A673 (cell line): Measurements from ENCODE around the gene MYH15. TPM values are rescaled to one million over a fixed set of nuclear protein-coding genes. Genes with fewer than 3 reads are reported as not detected.

Source experiments
- BruUV-seq: library from RNA; stranded (reverse); fragments of 400-500 nt; replicated peaks from 2 replicates; lab custom pipeline; 2021; lab: Mats Ljungman, UMichigan
- CTCF ChIA-PET: fragments of 300-600 bp; sonication (Branson Sonifier 250); formaldehyde crosslinking; loops from one replicate; lab custom pipeline; 2022; ENCODE audit warnings: antibody characterized with exemption; lab: Charles Lee
- POLR2A ChIA-PET: fragments of 300-600 bp; sonication (Branson Sonifier 250); formaldehyde crosslinking; loops from one replicate; lab custom pipeline; 2022; ENCODE audit warnings: antibody characterized with exemption; ENCODE audit not compliant: low non-redundant PET; lab: Charles Lee
- DNase-seq: peaks from one replicate; pipeline ENCODE4 v3.0.0-alpha.2; 2015; ENCODE audit warnings: low spot score
- H3K27ac ChIP-seq: fragments of 200-600 bp; sonication (generic); 2 replicates; pipeline ENCODE4 v1.5.1; 2016; ENCODE audit warnings: mixed run types, low read depth, mild to moderate bottlenecking, mixed read lengths, antibody characterized with exemption, low read length; ENCODE audit not compliant: poor library complexity, severe bottlenecking
- H3K27me3 ChIP-seq: fragments of 200-600 bp; sonication (generic); replicated peaks from 2 replicates; pipeline ENCODE4 v1.6.1; 2017; ENCODE audit warnings: mixed run types, low read depth, mild to moderate bottlenecking, mixed read lengths, antibody characterized with exemption, low read length; ENCODE audit not compliant: insufficient read depth, poor library complexity
- H3K36me3 ChIP-seq: fragments of 200-600 bp; sonication (generic); 2 replicates; pipeline ENCODE4 v1.6.1; 2016; ENCODE audit warnings: mixed run types, mild to moderate bottlenecking, mixed read lengths, antibody characterized with exemption, low read length; ENCODE audit not compliant: insufficient read depth, poor library complexity, severe bottlenecking
- H3K4me1 ChIP-seq: fragments of 200-600 bp; sonication (generic); 2 replicates; pipeline ENCODE4 v1.6.1; 2017; ENCODE audit warnings: mixed run types, mild to moderate bottlenecking, mixed read lengths, antibody characterized with exemption, low read length; ENCODE audit not compliant: insufficient read depth, poor library complexity, severe bottlenecking
- H3K4me3 ChIP-seq: fragments of 200-600 bp; sonication (generic); 2 replicates; pipeline ENCODE4 v1.5.1; 2016; ENCODE audit warnings: low read depth, mixed run types, mild to moderate bottlenecking, mixed read lengths, low read length; ENCODE audit not compliant: poor library complexity, severe bottlenecking
- H3K9me3 ChIP-seq: fragments of 200-600 bp; sonication (generic); 2 replicates; pipeline ENCODE4 v1.6.1; 2016; ENCODE audit warnings: mixed run types, low read depth, mild to moderate bottlenecking, mixed read lengths, antibody characterized with exemption, low read length; ENCODE audit not compliant: poor library complexity, severe bottlenecking
- EZH2 ChIP-seq: fragments of 200-600 bp; sonication (generic); IDR thresholded peaks from 2 replicates; pipeline ENCODE4 v1.6.1; 2017; ENCODE audit warnings: borderline replicate concordance, low read depth, mild to moderate bottlenecking, mixed read lengths, antibody characterized with exemption, low read length; ENCODE audit not compliant: poor library complexity, severe bottlenecking
- intact Hi-C: fragments of 100-400 bp; cut with micrococcal nuclease; formaldehyde crosslinking; loops from one replicate; pipeline ENCODE4 v1.10.0; 2022; ENCODE audit not compliant: unreplicated experiment
- total RNA-seq: library from RNA; stranded (reverse); gene quantifications from 2 replicates; pipeline ENCODE4 v1.2.3, GENCODE V29; 2021
- TF ChIP-seq, protein P1 (sequence below): fragments of 300-800, 200-600 bp; sonication (generic); conservative IDR thresholded peaks from 2 replicates; pipeline ENCODE4 v1.5.1; 2017; ENCODE audit warnings: low read depth, mild to moderate bottlenecking, antibody characterized with exemption, low read length, moderate library complexity, mixed read lengths

MYH15 gene
- total RNA-seq, 1 experiment from 2014 or later: 1.2 TPM

DNA sequence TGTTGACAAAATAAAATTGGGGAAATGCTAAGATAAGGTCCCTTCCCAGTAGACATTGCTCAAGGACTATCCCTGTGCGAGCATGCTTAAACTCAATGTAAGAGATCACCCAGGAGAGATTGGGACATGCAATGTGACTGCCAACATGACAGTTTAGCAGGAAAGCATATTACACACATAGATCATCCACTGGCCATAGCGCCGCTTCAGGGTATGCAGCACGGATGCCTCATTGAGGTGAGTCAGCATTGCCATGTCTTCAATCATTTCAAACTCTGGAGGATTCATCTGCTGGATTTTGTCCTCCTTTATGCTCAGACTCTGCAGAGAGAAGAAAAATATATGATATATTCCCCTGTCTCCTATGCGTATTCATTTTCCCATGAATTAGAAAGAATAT lies 8.9 kb downstream of the MYH15 start:
- no TSS peak for BruUV-seq
- Histone ChIP-seq H3K9me3 (no peaks in the 10 kb centered on the region), H3K27me3 (no peaks in the 10 kb centered on the region), H3K4me3 (no peak overlapping the region), H3K4me1 (no peaks in the 10 kb centered on the region), H3K36me3 (no peaks in the 10 kb centered on the region), H3K27ac (no peak overlapping the region)
- ChIA-PET POLR2A (no interaction called here), CTCF (no interaction called here)
- no peak for TF ChIP-seq EZH2
- TF ChIP-seq, protein P1, sequence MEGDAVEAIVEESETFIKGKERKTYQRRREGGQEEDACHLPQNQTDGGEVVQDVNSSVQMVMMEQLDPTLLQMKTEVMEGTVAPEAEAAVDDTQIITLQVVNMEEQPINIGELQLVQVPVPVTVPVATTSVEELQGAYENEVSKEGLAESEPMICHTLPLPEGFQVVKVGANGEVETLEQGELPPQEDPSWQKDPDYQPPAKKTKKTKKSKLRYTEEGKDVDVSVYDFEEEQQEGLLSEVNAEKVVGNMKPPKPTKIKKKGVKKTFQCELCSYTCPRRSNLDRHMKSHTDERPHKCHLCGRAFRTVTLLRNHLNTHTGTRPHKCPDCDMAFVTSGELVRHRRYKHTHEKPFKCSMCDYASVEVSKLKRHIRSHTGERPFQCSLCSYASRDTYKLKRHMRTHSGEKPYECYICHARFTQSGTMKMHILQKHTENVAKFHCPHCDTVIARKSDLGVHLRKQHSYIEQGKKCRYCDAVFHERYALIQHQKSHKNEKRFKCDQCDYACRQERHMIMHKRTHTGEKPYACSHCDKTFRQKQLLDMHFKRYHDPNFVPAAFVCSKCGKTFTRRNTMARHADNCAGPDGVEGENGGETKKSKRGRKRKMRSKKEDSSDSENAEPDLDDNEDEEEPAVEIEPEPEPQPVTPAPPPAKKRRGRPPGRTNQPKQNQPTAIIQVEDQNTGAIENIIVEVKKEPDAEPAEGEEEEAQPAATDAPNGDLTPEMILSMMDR: no peak
- intact Hi-C loops: no loop called here
- no peak for DNase-seq

DNA sequence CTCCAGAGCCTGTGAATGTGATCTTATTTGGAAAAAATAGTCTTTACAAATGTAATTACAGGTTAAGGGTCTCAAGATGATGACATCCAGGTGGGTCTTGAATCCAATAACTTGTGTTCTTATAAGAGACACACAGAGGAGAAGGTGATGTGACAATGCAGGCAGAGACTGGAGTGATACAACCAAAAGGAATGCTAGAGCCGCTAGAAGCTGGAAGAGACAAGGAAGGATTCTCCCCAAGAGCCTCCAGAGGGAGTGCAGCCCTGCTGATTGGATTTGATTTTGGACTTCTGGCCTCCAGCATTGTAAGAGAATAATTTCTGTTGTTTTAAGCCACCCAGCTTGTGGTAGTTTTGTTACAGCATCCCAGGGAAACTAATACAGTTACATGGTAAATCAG lies 9.7 kb downstream of the MYH15 start:
- POLR2A ChIA-PET: no interaction called here
- Histone ChIP-seq H3K27ac (no peak overlapping the region), H3K36me3 (no peaks in the 10 kb centered on the region), H3K9me3 (no peaks in the 10 kb centered on the region), H3K4me3 (no peak overlapping the region), H3K27me3 (no peaks in the 10 kb centered on the region), H3K4me1 (peaks cover 5% of the 10 kb centered on the region)
- intact Hi-C loops: no loop called here
- DNase-seq: no peak
- no TSS peak for BruUV-seq
- TF ChIP-seq EZH2: no peak
- TF ChIP-seq, protein P1: no peak
- CTCF ChIA-PET: no interaction called here

- Histone ChIP-seq H3K27me3 (no peaks in the 10 kb centered on the region), H3K4me1 (peaks cover 19% of the 10 kb centered on the region), H3K4me3 (no peak overlapping the region), H3K27ac (no peak overlapping the region), H3K9me3 (no peaks in the 10 kb centered on the region), H3K36me3 (no peaks in the 10 kb centered on the region)
- CTCF ChIA-PET: interaction anchor here (0.7 to 0.8 kb wide), 2 partner anchors 55 to 481 kb away, joined by 5 to 8 read pairs; no protein-coding TSS in a partner anchor
- DNase-seq: no peak
- no peak for TF ChIP-seq EZH2
- TF ChIP-seq, protein P1: no peak
- BruUV-seq: no TSS peak
- POLR2A ChIA-PET: interaction anchor here (0.6 kb wide), 1 partner anchor 525 kb away, joined by 11 read pairs; no protein-coding TSS in a partner anchor
- intact Hi-C loops: loop anchor here (10.0 kb wide), 2 partner anchors 168 to 588 kb away; no protein-coding TSS in a partner anchor
Observed at GRCh38 chr3:108497271-108497670, 13.1 kb downstream of the MYH15 start.
